Kidney epithelial cell (primary cell): ENCODE measurements around the gene PSMF1. TPM values are rescaled to one million over a fixed set of nuclear protein-coding genes. Genes with fewer than 3 reads are reported as not detected.

Experiments used
- DNase-seq: peaks from one replicate; pipeline ENCODE4 v3.0.0-alpha.2; 2010; ENCODE audit warnings: low read depth
- H3K27me3 ChIP-seq: 2 replicates; pipeline ENCODE4 v1.6.0; 2011; ENCODE audit warnings: low read length; ENCODE audit not compliant: control insufficient read depth, insufficient read depth
- H3K36me3 ChIP-seq: 2 replicates; pipeline ENCODE4 v1.5.1; 2011; ENCODE audit warnings: low read length; ENCODE audit not compliant: control insufficient read depth, insufficient read depth
- H3K4me3 ChIP-seq: 2 replicates; pipeline ENCODE4 v1.5.1; 2011; ENCODE audit warnings: low read depth, mild to moderate bottlenecking, control low read depth, low read length
- total RNA-seq: library from RNA; depleted of rRNA; stranded (reverse); fragments of >200 nt; gene quantifications from 2 replicates; pipeline ENCODE4 v1.2.3, GENCODE V29; 2015
- TF ChIP-seq, protein P1 (sequence below): IDR thresholded peaks from 2 replicates; pipeline ENCODE4 v1.5.1; 2011; ENCODE audit warnings: mild to moderate bottlenecking, moderate library complexity, low read length, control low read depth, inconsistent platforms; ENCODE audit not compliant: insufficient read depth, poor library complexity, severe bottlenecking

Gene PSMF1
- total RNA-seq, 1 donor from 2014 or later = 323 TPM

- H3K36me3 ChIP-seq = no peaks in the 10 kb centered on the region
- TF ChIP-seq, protein P1, sequence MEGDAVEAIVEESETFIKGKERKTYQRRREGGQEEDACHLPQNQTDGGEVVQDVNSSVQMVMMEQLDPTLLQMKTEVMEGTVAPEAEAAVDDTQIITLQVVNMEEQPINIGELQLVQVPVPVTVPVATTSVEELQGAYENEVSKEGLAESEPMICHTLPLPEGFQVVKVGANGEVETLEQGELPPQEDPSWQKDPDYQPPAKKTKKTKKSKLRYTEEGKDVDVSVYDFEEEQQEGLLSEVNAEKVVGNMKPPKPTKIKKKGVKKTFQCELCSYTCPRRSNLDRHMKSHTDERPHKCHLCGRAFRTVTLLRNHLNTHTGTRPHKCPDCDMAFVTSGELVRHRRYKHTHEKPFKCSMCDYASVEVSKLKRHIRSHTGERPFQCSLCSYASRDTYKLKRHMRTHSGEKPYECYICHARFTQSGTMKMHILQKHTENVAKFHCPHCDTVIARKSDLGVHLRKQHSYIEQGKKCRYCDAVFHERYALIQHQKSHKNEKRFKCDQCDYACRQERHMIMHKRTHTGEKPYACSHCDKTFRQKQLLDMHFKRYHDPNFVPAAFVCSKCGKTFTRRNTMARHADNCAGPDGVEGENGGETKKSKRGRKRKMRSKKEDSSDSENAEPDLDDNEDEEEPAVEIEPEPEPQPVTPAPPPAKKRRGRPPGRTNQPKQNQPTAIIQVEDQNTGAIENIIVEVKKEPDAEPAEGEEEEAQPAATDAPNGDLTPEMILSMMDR = no peak
- H3K4me3 ChIP-seq = peak overlapping the region; percentile 75
- no peak for DNase-seq
- no peaks in the 10 kb centered on the region for H3K27me3 ChIP-seq
Observed at GRCh38 chr20:1118004-1118335, 432 bp upstream of the PSMF1 start.

- Histone ChIP-seq H3K4me3 (peak overlapping the region; percentile 75), H3K27me3 (no peaks in the 10 kb centered on the region), H3K36me3 (no peaks in the 10 kb centered on the region)
- TF ChIP-seq, protein P1 = no peak
- no peak for DNase-seq
Observed at GRCh38 chr20:1119128-1119505, 715 bp downstream of the PSMF1 start.

GRCh38 chr20:1119524-1119923 is 1.1 kb downstream of the PSMF1 start:
- Histone ChIP-seq H3K27me3 (no peaks in the 10 kb centered on the region), H3K36me3 (no peaks in the 10 kb centered on the region), H3K4me3 (peak overlapping the region; percentile 75)
- TF ChIP-seq, protein P1 = no peak
- no peak for DNase-seq

DNA sequence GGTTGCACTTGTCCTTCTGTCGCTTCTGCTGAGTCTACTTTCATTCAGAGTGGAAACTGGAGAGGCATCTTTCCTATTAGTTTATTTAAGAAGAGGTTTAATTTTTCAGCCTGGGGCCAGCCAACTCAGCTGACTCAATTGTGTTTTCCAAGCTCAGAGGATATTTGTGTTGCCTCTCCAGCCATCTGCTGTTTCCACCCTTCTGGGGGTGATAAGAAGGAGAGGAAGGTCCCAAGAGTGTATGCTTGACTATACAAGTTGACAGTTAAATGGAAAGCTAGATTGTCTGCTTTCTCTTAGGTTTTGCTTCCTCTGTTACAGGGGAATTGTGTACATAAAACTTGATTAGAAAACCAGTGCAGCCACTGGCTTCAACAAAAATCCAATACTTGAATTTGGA is 3.0 kb downstream of the PSMF1 start:
- Histone ChIP-seq H3K27me3 (no peaks in the 10 kb centered on the region), H3K36me3 (no peaks in the 10 kb centered on the region), H3K4me3 (no peak overlapping the region)
- DNase-seq = no peak
- TF ChIP-seq, protein P1 = no peak

DNA sequence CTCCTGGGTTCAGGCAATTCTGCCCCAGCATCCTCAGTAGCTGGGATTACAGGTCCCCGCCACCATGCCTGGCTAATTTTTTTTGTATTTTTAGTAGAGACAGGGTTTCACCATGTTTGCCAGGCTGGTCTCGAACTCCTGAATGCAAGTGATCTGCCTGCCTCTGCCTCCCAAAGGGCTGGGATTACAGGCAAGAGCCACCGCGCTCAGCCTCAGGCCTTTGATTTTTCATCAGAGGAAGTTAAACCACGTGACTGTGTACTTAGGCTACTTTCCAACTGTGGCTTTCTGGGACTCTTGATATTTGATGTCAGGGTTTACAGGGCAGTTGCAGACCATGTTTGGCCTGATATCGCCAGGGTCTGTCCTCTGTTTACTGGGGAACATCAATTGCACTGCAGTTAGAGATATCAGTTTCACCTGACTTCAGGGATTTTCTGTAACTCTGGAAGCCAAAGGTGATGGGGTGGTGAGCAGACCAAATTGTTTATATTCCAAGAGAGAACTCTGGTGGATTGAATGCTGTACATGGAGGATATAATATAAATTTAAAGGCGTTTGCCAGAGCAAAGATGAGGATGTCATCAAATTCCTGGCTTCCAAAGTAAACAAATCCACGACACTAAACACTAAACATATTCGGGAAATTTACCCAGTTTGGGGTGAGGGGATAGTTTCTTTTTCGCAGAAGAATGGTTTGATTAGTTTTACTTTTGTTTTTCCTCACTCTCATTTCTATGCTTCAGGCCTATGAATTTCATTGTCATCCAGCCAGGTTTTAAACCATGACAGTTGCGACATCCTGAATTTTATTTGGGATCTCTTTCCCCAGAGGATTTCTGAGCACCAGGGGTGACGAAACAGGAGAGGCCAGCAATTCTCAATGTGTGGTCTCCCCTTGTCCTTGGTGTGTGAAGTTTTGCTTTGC is 4.2 kb downstream of the PSMF1 start:
- no peak overlapping the region for H3K4me3 ChIP-seq
- TF ChIP-seq, protein P1 = no peak
- H3K27me3 ChIP-seq = no peaks in the 10 kb centered on the region
- no peak for DNase-seq
- H3K36me3 ChIP-seq = no peaks in the 10 kb centered on the region

DNA sequence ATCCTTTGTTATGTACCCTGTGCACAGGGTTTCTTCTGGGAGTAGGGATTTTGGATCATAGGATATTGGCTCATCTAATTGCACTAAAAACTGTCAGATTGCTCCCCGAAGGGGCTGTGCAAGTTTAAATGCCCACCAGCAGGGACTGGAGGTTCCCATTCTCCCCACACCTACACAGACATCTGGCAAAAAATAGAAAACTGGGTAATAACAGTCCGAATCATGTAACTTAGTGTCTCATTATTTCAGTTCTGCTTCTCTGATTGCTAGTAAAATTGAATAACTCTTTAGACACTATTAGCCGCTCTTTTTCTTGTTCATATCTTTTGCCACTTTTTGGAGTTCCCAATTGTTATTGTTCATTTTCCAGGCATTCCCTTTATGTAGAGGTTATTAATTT is 5.3 kb downstream of the PSMF1 start:
- Histone ChIP-seq H3K36me3 (no peaks in the 10 kb centered on the region), H3K27me3 (no peaks in the 10 kb centered on the region), H3K4me3 (no peak overlapping the region)
- TF ChIP-seq, protein P1 = no peak
- DNase-seq = no peak
